ENCODE results near the gene KCTD5. TPM values are rescaled to one million over a fixed set of nuclear protein-coding genes. Genes with fewer than 3 reads are reported as not detected.
"Not testable (repeated sequence)": the region's sequence is repeated elsewhere in the genome, so short reads cannot be mapped to it uniquely, and the experiment has no call there.

KCTD5 gene, protein sequence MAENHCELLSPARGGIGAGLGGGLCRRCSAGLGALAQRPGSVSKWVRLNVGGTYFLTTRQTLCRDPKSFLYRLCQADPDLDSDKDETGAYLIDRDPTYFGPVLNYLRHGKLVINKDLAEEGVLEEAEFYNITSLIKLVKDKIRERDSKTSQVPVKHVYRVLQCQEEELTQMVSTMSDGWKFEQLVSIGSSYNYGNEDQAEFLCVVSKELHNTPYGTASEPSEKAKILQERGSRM
- total RNA-seq (2014; rRNA removed; shearing (Covaris generic)), result 62.4 and 70.6 TPM in 2 replicates

DNA sequence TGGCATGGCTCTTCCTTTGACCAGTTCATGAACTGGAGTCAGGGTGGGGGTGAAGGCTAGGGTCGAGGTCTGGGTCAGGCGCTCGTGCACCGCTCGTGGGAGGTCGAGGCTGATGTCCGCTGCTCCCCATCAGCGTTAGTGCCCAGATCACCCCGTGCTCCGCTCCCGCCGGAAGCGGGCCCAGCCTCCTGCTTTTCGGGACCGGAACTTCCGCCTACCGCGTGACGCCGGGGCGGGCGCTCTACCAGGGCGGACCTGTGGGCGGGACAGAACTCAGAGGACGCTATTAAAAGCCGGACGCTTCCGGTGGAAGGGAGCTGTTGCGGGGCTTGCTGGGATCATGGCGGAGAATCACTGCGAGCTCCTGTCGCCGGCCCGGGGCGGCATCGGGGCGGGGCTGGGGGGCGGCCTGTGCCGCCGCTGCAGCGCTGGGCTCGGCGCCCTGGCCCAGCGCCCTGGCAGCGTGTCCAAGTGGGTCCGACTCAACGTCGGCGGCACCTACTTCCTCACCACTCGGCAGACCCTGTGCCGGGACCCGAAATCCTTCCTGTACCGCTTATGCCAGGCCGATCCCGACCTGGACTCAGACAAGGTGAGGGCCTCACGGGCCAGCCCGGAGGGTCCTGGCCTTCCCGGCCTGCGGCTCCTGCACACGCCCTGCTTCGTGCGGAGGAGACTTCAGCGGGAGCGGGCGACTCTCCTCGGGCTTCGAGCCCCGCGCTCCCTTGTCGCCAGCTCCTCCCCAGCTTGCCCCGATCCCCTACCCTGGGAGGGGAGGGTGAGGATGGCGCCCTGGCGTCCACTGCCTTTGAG, at the start of gene KCTD5:
TSS of gene KCTD5 (plus strand) at position 315 of the 813 bp plus-strand sequence. CDS start at position 341, 26 bp downstream.
- DNase-seq (ENCODE audit: low spot score), result peak; percentile 90

DNA sequence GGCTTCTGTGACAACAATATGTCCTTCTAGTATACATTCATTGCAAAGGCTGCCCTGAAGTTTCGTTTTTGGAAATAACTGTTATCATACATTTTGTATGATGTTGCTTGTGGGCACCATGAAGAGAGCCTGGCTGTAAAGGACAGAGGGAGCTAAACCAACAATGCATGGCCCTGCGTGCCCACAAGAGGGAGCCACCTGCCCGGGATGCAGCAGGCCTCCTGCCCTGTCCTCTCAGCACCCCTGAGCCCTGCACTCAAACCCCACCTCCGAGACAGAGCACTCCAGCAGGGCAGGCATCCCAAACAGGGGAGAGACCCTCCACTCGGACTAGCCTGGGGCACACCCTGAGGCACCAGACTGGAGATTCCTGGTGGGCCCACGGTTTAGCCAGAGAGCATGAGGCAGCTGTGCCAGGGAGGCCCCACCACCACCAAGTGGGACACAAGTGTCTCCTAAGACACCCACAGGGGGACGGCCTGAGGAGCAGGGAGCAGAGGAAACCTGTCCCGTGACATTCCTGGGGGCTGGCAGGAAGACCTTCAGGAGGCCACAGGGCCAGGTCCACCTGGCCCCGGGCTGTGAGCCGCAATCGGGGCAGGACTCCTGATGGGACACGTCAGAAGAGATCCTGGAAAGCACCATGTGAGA, 43.1 kb upstream of the KCTD5 start:
- not testable (repeated sequence) for DNase-seq (ENCODE audit: low spot score)

DNA sequence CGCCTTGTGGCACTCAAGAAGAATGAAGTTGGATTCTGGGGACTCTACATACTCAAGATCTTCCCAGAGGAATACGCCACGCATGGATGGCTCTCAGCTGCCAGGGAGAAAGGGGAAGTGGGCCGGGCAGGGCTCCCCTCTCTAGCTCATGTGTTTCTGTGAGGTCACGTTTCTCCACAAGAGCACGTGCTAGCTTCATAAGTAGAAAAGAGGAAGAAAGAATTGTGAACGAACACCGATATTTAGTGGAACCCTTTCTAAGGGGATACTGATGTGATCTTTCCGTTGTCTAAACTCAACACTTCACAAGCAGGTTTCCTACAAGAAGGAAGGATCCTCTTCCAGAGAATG, 42.6 kb upstream of the KCTD5 start:
- not testable (repeated sequence) for DNase-seq (ENCODE audit: low spot score)

DNA sequence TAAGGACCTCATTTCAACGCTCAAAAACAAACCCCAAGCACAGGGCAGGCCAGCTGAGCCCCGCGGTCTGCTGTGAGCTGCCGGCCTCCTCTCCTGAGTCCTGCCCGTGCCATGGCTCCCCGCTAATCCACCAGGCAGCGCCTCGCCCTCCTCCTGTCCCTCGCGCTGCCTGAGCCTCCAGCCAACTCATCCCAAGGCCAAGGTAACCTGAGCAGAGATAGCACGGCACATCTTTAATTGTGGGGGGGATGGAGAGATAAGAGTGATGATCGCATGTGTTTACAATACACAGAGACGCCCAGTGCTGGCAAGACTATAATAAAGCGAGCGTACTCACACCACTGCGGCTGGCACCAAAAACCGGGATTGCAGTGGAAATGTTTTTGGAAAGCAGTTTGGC, 39.8 kb upstream of the KCTD5 start:
- not testable (repeated sequence) for DNase-seq (ENCODE audit: low spot score)

DNA sequence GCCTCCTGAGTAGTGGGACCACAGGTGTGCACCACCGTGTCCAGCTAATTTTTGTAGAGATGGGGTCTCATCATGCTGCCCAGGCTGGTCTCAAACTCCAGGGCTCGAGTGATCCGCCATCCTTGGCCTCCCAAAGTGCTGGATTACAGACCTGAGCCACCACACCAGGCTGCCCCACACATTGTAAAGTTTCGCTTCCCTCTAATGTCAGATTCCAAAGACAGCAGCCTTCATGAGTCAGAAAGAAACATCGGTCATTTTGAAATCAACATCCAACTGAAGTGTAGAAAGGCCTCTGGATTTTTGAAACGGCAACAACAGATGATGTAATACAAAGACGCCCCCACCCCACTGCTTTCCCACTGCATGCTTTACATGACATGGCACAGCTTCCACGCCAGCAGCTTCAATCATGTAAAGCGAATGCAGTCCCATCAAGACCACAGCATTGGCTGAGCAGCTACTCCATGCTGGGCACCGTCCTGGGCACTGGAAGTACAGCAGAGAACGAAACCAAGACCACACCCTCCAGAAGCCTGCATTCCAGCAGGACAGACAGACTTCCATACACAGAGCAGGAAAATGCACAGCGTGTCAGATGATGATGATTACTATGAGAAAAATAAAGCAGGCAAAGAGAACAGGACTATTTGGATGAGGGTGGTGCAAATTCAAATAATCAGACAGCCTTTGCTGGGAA, 37.4 kb upstream of the KCTD5 start:
- DNase-seq (ENCODE audit: low spot score), result not testable (repeated sequence)

DNA sequence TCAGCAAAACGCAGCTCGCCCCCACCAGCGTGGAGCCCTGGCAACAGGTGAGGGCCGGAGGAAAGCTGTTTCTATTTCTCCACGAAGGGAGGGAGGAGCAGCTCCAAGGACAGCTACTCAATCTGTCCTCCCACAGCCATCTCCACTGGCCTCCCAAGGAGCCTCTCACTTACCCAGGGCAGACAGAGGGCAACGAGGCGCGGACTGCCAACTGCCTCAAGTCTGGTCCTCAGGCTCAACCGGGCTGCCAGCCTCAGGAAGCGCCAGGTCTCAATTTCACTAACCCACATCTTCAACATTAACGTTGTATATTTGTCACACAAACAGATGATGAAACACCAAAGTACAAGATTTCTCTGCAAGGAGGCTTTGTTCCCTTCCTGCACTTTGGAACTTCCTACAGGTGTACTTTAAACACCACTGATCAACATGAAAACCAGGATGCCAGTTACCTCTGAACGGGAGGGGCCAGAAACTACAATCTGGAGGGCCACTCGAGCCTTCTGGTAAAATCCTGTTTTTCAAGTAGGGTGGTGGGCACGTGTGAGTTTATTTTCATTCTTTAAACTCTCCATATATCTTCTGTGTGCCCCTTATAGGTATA, 31.0 kb upstream of the KCTD5 start:
- DNase-seq (ENCODE audit: low spot score), result not testable (repeated sequence)

DNA sequence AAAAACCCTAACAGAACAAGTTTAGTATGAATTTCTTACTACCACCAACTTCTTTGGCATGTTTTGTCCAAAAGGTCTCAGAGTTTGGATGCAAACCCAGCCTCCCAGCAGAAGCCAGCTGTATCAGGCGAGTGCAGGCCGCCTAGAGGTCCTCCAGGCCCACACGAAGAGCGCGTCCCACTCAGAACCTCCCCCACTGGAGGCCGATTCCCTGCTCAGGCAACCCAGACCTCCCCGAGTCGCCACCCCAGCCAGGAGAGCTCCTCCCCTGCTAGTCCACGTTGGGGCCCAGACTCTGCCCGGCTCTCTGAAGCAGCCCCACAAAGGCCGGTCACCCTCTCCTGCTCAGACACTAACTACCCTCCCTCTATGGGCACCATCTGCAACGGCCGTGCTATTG, 28.4 kb upstream of the KCTD5 start:
- DNase-seq (ENCODE audit: low spot score), result not testable (repeated sequence)

DNA sequence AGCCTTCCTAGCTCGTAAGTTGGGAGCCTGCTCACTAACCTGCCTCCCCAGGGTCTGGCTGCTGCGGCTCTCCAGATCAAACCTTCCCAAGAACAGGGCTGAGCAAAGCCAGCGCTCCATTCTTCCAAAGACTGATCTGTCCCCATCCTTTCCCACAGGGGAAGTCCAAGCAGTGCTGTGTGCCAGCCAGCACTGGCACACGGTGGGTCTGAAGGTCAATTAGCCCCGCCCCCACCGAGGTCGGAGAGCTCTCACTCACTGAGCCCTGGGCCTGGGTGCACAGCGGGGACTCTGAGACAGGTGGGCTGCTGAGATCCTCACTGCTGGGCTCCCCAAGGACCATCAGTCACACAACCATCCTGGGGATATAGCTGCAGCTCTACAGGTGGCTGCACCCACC, 27.4 kb upstream of the KCTD5 start:
- not testable (repeated sequence) for DNase-seq (ENCODE audit: low spot score)

DNA sequence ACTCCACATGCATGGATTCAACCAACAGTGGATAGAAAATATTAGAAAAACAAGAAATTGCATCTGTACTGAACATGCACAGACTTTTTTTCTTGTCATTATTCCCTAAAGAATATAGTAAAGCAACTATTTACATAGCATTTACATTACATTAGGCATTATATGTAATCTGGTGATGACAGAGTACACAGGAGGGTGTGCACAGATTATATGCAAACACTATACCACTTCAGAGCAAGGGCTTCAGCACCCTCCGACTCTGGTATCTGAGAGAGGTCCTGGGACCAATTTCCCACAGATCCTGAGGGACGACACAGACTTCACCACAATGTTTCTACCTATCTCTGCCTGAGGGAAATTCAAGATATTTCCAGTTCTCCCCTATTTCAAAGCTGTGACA, 25.3 kb upstream of the KCTD5 start:
- no peak for DNase-seq (ENCODE audit: low spot score)

DNA sequence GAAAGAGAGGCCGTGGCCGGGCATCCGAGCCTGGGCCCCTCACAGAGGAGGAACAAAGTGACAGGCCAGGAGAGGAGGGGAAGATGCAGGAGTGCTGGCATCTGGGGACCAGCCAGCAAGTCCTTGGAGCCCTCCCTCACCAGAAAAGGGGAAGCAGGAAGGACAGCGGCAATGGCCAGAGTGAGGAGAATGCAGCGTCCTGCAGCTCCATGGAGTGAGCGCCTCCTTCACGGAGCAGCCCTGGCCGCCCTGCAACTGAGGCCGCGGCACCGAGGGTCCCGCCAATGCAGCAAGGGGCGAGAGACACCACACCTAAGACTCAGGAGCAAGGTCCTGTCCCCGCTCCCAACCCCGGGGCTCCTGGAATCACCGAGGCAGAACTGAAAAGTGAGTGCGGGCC, 24.5 kb upstream of the KCTD5 start:
- not testable (repeated sequence) for DNase-seq (ENCODE audit: low spot score)

DNA sequence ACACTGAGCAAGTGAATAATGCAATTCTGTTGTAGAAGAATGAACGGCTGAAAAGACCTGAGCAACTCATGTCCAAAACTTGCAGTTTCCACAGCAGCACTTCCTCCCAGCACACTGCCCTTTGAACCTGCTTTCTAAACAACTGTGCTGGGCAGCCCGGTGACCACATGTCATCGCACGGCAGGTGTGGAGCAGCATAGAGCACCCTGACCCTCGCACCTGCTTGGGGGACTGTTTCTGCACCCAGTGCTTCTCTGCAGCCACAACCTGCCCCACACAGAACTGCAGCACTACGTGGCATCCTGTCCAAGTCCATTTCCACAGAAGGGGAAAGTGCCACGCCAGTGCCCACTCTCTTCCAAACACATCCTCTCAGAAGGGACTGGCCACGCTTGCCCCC, 22.8 kb upstream of the KCTD5 start:
- DNase-seq (ENCODE audit: low spot score), result not testable (repeated sequence)

DNA sequence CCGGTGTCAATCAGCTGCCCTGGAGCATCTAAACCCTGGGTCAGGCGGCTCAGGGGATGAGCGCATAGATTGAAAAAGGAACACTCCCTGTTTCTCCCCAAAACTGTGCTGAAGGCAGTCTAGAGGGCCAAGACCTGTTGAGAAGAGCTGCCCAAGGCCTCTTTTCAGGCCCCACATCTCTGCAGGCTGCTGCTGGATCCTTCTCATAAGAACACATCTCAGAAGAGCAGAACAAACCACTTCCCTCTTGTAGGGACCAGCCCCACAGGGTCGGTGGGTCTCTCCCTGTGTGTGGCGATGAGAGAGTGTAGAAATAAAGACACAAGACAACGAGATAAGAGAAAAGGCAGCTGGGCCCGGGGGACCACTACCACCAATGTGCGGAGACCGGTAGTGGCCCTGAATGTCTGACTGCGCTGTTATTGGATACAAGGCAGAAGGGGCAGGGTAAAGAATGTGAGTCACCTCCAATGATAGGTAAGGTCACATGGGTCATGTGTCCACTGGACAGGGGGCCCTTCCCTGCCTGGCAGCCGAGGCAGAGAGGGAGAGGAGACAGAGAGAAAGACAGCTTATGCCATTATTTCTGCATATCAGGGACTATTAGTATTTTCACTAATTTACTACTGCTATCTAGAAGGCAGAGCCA, 22.2 kb upstream of the KCTD5 start:
- not testable (repeated sequence) for DNase-seq (ENCODE audit: low spot score)

DNA sequence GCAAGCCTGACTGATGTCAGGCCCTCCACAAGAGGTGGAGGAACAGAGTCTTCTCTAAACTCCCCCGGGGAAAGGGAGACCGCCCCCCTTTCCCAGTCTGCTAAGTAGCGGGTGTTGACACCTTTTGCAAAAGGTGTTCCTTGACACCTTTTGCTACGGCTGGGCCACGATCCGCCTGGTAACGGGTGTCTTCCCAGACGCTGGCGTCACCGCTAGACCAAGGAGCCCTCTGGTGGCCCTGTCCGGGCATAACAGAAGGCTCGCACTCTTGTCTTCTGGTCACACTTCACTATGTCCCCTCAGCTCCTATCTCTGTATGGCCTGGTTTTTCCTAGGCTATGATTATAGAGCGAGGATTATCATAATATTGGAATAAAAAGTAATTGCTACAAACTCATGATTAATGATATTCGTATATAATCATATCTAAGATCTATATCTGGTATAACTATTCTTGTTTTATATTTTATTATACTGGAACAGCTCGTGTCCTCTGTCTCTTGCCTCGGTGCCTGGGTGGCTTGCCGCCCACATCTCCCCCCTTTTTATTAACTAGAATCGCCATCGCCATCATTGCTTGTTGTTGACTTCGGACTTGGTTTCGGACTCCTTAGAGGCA, 21.5 kb upstream of the KCTD5 start:
- not testable (repeated sequence) for DNase-seq (ENCODE audit: low spot score)

DNA sequence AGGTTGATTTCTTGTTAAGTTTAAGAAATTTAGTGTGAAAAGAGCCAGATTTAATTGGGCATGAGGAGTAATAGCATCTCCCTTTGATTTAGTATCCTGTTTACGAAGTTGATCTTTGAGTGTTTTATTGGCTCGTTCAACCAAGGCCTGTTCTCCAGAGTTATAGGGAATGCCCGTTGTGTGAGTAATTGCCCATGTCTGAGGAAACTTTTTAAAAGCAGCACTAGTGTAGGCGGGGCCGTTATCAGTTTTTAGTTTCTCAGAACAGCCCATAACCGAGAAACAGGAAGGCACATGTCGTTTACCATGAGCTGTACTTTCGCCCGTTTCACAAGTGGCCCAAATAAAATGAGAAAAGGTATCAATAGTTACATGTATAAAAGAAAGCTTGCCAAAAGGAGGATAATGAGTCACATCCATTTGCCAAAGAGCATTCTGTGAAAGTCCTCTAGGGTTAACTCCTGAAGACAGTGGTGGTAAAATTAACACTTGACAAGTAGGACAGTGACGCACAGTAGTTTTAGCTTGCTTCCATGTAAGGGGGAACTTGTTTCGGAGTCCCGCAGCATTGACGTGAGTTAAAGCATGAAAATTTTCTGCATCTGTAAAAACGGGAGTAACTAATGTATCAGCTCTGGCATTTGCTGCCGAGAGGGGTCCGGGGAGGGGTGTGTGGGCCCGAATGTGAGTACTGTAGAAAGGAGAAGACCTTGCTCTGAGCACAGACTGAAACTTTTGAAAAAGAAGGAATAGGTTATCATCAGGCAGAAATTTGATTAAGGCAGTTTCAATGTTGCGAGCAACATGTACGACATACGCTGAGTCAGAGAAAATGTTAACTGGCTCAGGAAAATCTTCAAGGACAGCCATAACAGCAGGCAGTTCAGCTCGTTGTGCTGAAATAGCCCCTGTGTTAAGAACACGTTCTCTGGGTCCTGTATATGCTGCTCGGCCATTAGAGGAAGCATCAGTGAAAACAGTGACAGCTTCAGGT, 18.5 kb upstream of the KCTD5 start:
- peak; percentile 45 for DNase-seq (ENCODE audit: low spot score)

DNA sequence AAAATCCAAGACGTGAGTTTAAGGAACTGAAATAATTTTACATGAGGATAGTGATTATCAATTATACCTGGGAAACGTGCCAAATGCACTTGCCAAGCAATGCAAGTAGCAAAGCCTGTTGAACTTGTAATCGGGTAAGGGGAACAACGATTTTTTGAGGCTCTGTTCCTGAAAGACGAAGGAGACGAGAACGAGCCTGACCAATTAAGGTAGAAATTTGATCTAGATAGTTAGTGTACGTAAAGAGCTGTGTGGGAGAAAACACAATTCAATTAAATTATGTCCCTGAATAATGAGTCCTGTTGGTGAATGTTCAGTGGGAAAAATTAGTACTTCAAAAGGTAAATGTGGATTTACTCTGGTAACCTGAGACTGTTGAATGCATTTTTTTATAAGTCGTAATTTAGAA, 17.7 kb upstream of the KCTD5 start:
- DNase-seq (ENCODE audit: low spot score), result no peak

DNA sequence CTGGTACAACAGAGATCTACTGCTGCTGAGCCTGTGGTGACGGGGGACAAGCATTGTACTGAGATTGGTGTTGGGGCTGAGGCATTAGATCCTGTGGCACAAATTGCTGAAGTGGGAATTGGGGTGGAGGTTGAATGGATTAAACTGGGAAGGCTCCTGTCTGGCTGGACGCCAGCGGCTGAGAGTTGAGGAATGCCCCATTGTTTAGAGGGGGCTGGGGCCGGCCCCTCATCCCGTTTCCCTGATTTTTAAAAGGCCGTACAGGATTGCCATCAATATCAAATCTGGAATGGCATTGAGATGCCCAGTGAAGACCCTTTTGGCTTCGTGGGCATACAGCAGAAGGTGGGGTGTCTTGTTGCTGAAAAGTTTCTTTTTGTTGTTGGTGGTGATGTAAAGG, 15.7 kb upstream of the KCTD5 start:
- DNase-seq (ENCODE audit: low spot score), result not testable (repeated sequence)

DNA sequence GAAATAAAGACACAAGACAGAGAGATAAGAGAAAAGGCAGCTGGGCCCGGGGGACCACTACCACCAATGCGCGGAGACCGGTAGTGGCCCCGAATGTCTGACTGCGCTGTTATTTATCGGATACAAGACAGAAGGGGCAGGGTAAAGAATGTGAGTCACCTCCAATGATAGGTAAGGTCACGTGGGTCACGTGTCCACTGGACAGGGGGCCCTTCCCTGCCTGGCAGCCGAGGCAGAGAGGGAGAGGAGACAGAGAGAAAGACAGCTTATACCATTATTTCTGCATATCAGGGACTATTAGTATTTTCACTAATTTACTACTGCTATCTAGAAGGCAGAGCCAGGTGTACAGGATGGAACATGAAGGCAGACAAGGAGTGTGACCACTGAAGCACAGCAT, 12.7 kb upstream of the KCTD5 start:
- not testable (repeated sequence) for DNase-seq (ENCODE audit: low spot score)

DNA sequence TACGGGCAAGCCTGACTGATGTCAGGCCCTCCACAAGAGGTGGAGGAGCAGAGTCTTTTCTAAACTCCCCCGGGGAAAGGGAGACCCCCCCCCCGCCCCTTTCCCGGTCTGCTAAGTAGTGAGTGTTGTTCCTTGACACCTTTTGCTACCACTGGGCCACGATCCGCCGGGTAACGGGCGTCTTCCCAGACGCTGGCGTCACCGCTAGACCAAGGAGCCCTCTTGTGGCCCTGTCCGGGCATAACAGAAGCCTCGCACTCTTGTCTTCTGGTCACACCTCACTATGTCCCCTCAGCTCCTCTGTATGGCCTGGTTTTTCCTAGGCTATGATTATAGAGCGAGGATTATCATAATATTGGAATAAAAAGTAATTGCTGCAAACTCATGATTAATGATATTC, 12.3 kb upstream of the KCTD5 start:
- peak; percentile 45 for DNase-seq (ENCODE audit: low spot score)

DNA sequence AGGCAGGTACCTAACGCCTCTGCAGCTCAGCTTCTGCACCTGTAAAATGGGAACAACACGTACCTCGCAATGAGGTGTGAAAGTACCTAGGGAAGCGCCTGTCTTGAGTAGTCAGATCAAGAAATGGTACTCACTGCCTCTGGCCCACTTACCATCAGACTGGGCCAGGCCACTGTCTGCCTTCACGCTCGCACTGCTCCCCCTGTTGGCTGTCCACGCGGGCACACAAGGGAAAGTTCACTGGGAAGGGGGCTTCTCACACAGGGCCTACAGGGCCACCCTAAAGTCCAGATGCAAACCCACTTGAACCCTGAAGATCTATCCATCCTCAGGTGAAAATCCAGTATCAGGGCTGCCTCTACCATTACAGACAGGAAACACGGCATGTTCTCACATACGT, 11.1 kb upstream of the KCTD5 start:
- not testable (repeated sequence) for DNase-seq (ENCODE audit: low spot score)

All from A172 (cell line).